NCI-H82 (cell line): Measurements from ENCODE around the gene ADRM1.

Source experiments
- DNase-seq: peaks from one replicate; lab custom pipeline; 2025; lab: John Stamatoyannopoulos, UW

ADRM1 gene

GRCh38 chr20:62280303-62280702, 22.5 kb upstream of the ADRM1 start:
- DNase-seq = no peak

GRCh38 chr20:62281161-62281933, 21.4 kb upstream of the ADRM1 start:
- no peak for DNase-seq

- DNase-seq = no peak
Observed at GRCh38 chr20:62282103-62282502, 20.7 kb upstream of the ADRM1 start.

GRCh38 chr20:62282877-62283503, 19.8 kb upstream of the ADRM1 start:
- DNase-seq = no peak

- no peak for DNase-seq
Observed at GRCh38 chr20:62284448-62284847, 18.3 kb upstream of the ADRM1 start.

GRCh38 chr20:62285151-62285550, 17.6 kb upstream of the ADRM1 start:
- DNase-seq = no peak

GRCh38 chr20:62285722-62286121, 17.1 kb upstream of the ADRM1 start:
- no peak for DNase-seq

- DNase-seq = no peak
Observed at GRCh38 chr20:62286493-62287064, 16.2 kb upstream of the ADRM1 start.

GRCh38 chr20:62287129-62287528, 15.7 kb upstream of the ADRM1 start:
- no peak for DNase-seq

- no peak for DNase-seq
Observed at GRCh38 chr20:62287759-62288534, 14.8 kb upstream of the ADRM1 start.

- DNase-seq = no peak
Observed at GRCh38 chr20:62288535-62289105, 14.2 kb upstream of the ADRM1 start.

GRCh38 chr20:62289131-62289530, 13.7 kb upstream of the ADRM1 start:
- DNase-seq = no peak

- no peak for DNase-seq
Observed at GRCh38 chr20:62289898-62290297, 12.9 kb upstream of the ADRM1 start.

GRCh38 chr20:62291251-62292066, 11.3 kb upstream of the ADRM1 start:
- DNase-seq = no peak

- no peak for DNase-seq
Observed at GRCh38 chr20:62292108-62292507, 10.7 kb upstream of the ADRM1 start.

- DNase-seq = no peak
Observed at GRCh38 chr20:62293111-62293784, 9.5 kb upstream of the ADRM1 start.

GRCh38 chr20:62293946-62294345, 8.9 kb upstream of the ADRM1 start:
- DNase-seq = no peak

GRCh38 chr20:62294516-62294915, 8.3 kb upstream of the ADRM1 start:
- DNase-seq = no peak

- no peak for DNase-seq
Observed at GRCh38 chr20:62296724-62297448, 5.9 kb upstream of the ADRM1 start.
